ENCODE results near the gene GATAD2B. TPM values are rescaled to one million over a fixed set of nuclear protein-coding genes. Genes with fewer than 3 reads are reported as not detected.
A peak's percentile ranks its signal among the peaks of the same experiment; 100 is the strongest.

The GATAD2B gene
- polyA plus RNA-seq, 3 donors from 2014 or later = 1.3 to 5.5 (median 2.1) TPM

GRCh38 chr1:153959454-153959853, 36.7 kb upstream of the GATAD2B start:
- peak overlapping the region in 4 of 6 donors; percentile 47 to 98 (median 90) for H3K27ac Mint-ChIP-seq
- H3K4me1 Mint-ChIP-seq = peaks cover 59 to 68% of the 10 kb centered on the region in 2 donors
- no peaks in the 10 kb centered on the region for H3K9me3 Mint-ChIP-seq
- H3K27me3 Mint-ChIP-seq (ENCODE audit: low read depth in 3 of 3) = peaks cover 0 to 13% (median 8%) of the 10 kb centered on the region in 3 donors
- H3K36me3 Mint-ChIP-seq = peaks cover 0 to 4% (median under 1%) of the 10 kb centered on the region in 3 donors
- no peak for DNase-seq
- H3K4me3 Mint-ChIP-seq = peak overlapping the region in 2 of 5 donors; percentile 42 to 57

- Mint-ChIP-seq H3K4me3 (peak overlapping the region; percentile 91 to 99 (median 96)), H3K9me3 (no peaks in the 10 kb centered on the region)
These were observed 36.1 kb upstream of the GATAD2B start for GRCh38 chr1:153958961-153959260.

DNA sequence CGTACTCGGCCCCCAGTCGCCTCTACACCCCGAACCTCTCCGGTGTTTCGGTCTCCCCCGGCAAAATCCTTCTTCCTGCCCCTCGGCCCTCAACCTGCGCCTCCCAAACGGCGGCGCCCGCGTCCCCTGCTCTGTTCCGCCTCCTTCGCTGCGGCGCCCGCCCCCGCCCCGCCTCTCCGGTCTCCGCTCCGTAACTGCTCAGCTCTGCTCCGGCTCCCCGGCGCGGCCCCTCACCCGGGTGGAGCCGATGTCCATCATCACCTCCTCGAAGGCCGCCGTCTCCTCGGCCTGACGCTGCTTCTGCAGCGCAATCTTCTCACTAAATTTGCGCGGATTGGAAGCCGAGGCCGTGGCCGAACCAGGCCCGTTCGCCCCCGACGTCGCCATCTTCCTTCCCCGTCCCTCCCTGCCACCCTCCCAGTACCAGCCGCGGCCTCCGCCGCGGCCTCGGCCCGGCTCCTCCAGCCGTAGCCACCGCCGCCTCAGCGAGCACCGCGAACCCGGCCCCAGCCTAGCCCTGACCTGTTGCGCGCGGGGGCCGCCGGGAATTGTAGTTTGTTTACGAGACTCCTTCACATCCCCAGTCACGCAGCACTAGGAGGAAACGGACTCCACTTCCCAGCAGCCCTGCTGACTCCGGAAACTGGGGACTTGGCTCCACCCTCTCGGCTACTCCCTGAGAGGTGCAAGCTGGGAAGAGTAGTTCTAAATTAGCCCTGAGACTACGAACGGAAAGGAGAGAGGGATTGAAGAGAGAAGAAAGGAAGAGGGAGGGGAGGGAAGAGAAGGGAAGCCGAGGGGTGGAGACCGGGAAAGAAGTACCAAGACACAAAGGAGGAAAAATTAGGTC, 35.6 kb upstream of the GATAD2B start, which contains the start of gene CRTC2:
CRTC2 (minus strand) TSS at position 502 of the 850 bp plus-strand sequence; CDS start at position 387, 115 bp downstream.
- peaks cover 0 to 10% (median 5%) of the 10 kb centered on the region in 3 donors for H3K27me3 Mint-ChIP-seq (ENCODE audit: low read depth in 3 of 3)
- peak within 1 kb of the TSS; percentile 94 to 98 (median 96) for H3K27ac Mint-ChIP-seq
- DNase-seq = peak; percentile 95 to 96 (median 96)
- H3K9me3 Mint-ChIP-seq = no peaks in the 10 kb centered on the region
- H3K4me3 Mint-ChIP-seq = peak within 1 kb of the TSS; percentile 91 to 99 (median 96)
- peaks cover 0 to 15% (median 6%) of the 10 kb centered on the region in 3 donors for H3K36me3 Mint-ChIP-seq
- H3K4me1 Mint-ChIP-seq = peaks cover 57 to 64% of the 10 kb centered on the region in 2 donors

More at GRCh38 chr1:153958961-153959260, 36.1 kb upstream of the GATAD2B start:
- no peak for DNase-seq
- H3K36me3 Mint-ChIP-seq = peaks cover 0 to 9% (median 6%) of the 10 kb centered on the region in 3 donors
- H3K27me3 Mint-ChIP-seq (ENCODE audit: low read depth in 3 of 3) = peaks cover 0 to 13% (median 8%) of the 10 kb centered on the region in 3 donors
- peaks cover 59 to 68% of the 10 kb centered on the region in 2 donors for H3K4me1 Mint-ChIP-seq
- H3K27ac Mint-ChIP-seq = peak overlapping the region; percentile 94 to 98 (median 96)

- DNase-seq = peak; percentile 51 to 68 (median 57)
- Mint-ChIP-seq H3K4me1 (peaks cover 52 to 58% of the 10 kb centered on the region in 2 donors), H3K27me3 (ENCODE audit: low read depth in 3 of 3) (peaks cover 0 to 8% (median 5%) of the 10 kb centered on the region in 3 donors), H3K9me3 (no peaks in the 10 kb centered on the region), H3K4me3 (peak overlapping the region; percentile 91 to 99 (median 96)), H3K27ac (peak overlapping the region; percentile 94 to 98 (median 96)), H3K36me3 (peaks cover 0 to 17% (median 6%) of the 10 kb centered on the region in 3 donors)
These were observed 35.0 kb upstream of the GATAD2B start for GRCh38 chr1:153957744-153958110.

GRCh38 chr1:153956997-153957715, 34.4 kb upstream of the GATAD2B start:
- no peak for DNase-seq
- Mint-ChIP-seq H3K4me1 (peaks cover 47 to 52% of the 10 kb centered on the region in 2 donors), H3K9me3 (no peaks in the 10 kb centered on the region), H3K27me3 (ENCODE audit: low read depth in 3 of 3) (peaks cover 0 to 8% (median 5%) of the 10 kb centered on the region in 3 donors), H3K4me3 (peak overlapping the region; percentile 91 to 99 (median 96)), H3K36me3 (peaks cover 0 to 18% (median 6%) of the 10 kb centered on the region in 3 donors), H3K27ac (peak overlapping the region; percentile 94 to 98 (median 96))

GRCh38 chr1:153954826-153955225, 32.1 kb upstream of the GATAD2B start:
- H3K9me3 Mint-ChIP-seq = no peaks in the 10 kb centered on the region
- no peak overlapping the region for H3K4me3 Mint-ChIP-seq
- peaks cover 0 to 11% (median 5%) of the 10 kb centered on the region in 3 donors for H3K27me3 Mint-ChIP-seq (ENCODE audit: low read depth in 3 of 3)
- peaks cover 10 to 31% (median 17%) of the 10 kb centered on the region in 3 donors for H3K36me3 Mint-ChIP-seq
- peak overlapping the region in 1 of 6 donors; percentile 49 for H3K27ac Mint-ChIP-seq
- DNase-seq = no peak
- H3K4me1 Mint-ChIP-seq = peaks cover 40 to 48% of the 10 kb centered on the region in 2 donors

DNA sequence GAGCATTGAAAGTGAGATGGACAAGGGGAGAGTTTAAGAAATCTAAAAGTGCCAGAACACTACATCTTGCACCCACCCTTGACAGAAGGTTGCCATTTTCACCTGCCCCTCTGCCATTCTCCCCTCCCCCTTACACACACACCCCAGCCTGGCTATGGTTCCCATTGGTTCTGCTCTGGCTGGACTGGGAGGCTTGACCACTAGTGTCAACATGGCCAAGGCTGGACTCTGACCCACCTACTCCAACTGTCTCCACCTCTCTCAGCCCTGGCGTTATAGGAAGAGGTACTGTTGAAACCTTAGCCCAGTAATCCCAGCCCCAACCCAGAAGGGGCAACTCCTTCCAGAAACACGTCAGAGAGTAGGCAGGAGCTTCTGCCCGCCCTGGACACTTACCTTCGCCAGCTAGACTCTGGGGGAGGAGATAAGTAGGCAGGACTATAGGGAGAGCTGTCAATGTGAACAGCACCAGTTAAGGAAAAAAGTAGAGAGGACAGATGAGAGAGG, 31.1 kb upstream of the GATAD2B start:
- Mint-ChIP-seq H3K27me3 (ENCODE audit: low read depth in 3 of 3) (peaks cover 0 to 11% (median 5%) of the 10 kb centered on the region in 3 donors), H3K4me1 (peaks cover 40 to 47% of the 10 kb centered on the region in 2 donors), H3K4me3 (no peak overlapping the region), H3K9me3 (no peaks in the 10 kb centered on the region), H3K27ac (peak overlapping the region in 5 of 6 donors; percentile 4 to 83 (median 43)), H3K36me3 (peaks cover 10 to 31% (median 17%) of the 10 kb centered on the region in 3 donors)
- DNase-seq = no peak

DNA sequence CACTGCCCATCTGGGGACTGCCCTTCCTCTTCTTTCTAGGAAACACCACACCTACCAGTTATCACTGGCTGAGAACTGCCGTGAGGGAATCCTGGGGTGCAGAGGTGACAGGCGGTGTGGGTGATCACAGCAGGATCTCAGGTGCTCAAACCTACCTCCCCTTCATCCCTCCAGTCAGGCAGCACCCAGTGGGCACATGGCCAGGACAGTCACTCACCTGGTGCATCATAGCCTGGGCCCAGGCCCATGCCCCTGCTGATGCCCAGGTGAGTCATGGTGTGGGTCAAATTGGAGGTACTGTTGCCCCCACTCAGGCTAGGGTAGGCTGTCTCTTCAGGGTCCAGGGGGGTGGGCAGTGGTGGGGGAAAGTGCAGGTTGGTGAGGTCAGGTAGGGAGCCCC, 29.0 kb upstream of the GATAD2B start:
- no peak overlapping the region for H3K27ac Mint-ChIP-seq
- DNase-seq = no peak
- H3K4me1 Mint-ChIP-seq = peaks cover 33 to 34% of the 10 kb centered on the region in 2 donors
- H3K4me3 Mint-ChIP-seq = no peak overlapping the region
- peaks cover 10 to 36% (median 21%) of the 10 kb centered on the region in 3 donors for H3K36me3 Mint-ChIP-seq
- no peaks in the 10 kb centered on the region for H3K9me3 Mint-ChIP-seq
- peaks cover 0 to 5% (median 3%) of the 10 kb centered on the region in 3 donors for H3K27me3 Mint-ChIP-seq (ENCODE audit: low read depth in 3 of 3)

GRCh38 chr1:153951183-153951582, 28.4 kb upstream of the GATAD2B start:
- Mint-ChIP-seq H3K36me3 (peaks cover 10 to 36% (median 21%) of the 10 kb centered on the region in 3 donors), H3K4me3 (no peak overlapping the region), H3K27me3 (ENCODE audit: low read depth in 3 of 3) (peaks cover 0 to 6% (median 3%) of the 10 kb centered on the region in 3 donors), H3K9me3 (no peaks in the 10 kb centered on the region), H3K27ac (peak overlapping the region in 1 of 6 donors; percentile 5), H3K4me1 (peaks cover 29 to 30% of the 10 kb centered on the region in 2 donors)
- DNase-seq = no peak

DNA sequence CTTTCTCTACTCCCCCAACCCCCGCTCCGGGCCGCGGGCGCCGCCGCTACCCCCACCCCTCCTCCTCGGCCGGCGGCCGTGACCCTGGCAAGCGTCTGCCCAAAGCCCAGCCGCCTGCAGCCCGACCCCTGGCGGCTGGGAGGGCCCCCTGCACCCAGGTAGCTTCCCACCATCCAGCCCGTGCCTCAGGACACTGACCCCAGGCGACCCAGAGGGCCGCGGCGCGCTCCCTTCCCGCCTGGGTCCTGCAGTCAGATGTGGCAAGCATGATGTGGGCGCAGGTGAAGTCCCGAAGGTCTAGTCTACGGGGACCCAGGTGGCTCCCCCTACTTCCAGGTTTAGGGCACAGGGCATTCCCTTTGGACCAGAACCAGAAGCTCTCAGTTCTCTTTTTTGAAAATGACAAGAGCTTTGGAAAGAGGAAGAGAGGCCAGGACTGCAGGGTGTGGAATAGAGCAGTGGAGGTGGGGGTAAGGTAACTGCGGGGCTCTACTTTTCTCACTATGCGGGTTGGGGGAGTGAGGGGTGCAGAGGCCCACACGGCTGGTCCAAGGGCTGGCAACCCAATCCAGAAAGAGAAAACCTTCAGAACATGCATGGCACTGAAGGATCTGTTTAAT, 24.0 kb upstream of the GATAD2B start, which contains the start of gene DENND4B:
DENND4B (minus strand) TSS at position 97 of the 620 bp plus-strand sequence. CDS start 2,344 bp downstream, outside the sequence.
- peak; percentile 79 to 82 (median 81) for DNase-seq
- H3K4me1 Mint-ChIP-seq = peaks cover 43 to 47% of the 10 kb centered on the region in 2 donors

DNA sequence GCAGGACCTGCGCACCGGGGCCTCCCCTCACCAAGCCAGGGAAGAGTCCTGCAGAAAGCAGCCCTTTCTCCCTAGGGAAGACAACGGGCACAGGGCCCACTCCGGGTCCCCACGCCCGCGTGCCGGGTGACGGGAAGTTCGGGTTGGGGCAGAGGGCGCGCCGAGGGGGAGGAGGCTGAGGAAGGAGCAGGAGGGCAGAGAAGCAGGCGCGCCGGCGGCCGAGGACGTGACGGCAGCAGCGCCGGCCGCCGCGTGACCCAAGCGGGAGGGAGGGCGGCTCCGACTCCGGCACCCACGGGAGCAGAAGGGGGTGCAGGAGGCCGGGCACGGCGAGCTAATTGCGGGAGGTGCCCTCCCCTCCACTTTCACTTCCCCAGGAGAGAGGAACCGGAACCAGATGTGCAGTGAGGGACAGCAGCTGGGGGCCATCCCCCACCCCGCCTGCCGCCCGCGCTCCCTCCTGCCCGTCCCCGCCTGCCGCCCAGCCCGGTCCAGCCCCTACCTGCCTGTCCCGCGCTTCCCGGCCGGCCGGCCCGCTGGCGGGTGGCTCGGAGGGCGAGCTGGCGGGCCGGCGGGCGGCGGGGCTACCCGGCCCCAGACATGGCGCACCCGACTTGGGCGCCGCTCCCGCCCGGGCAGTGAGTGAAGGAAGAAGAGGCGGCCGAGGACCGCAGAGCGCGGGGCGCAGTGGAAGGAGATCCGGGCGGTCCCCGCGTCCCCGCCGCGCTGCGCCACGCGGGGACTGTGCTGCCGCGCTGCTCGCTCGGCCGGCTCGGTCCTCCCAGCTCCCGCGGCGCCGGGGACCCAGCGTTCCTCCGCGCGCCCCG, 23.2 kb upstream of the GATAD2B start:
- Mint-ChIP-seq H3K9me3 (no peaks in the 10 kb centered on the region), H3K4me1 (peaks cover 45 to 47% of the 10 kb centered on the region in 2 donors), H3K36me3 (peaks cover 12 to 34% (median 22%) of the 10 kb centered on the region in 3 donors), H3K27me3 (ENCODE audit: low read depth in 3 of 3) (peaks cover 11 to 22% (median 13%) of the 10 kb centered on the region in 3 donors), H3K4me3 (peak overlapping the region; percentile 93 to 100 (median 98)), H3K27ac (peak overlapping the region; percentile 96 to 100 (median 100))
- peak; percentile 88 to 90 (median 90) for DNase-seq

More for the DNA sequence above, 24.0 kb upstream of the GATAD2B start, which contains the start of gene DENND4B:
- H3K36me3 Mint-ChIP-seq = peaks cover 14 to 31% (median 23%) of the 10 kb centered on the region in 3 donors
- peak within 1 kb of the TSS; percentile 93 to 100 (median 98) for H3K4me3 Mint-ChIP-seq
- peaks cover 11 to 23% (median 13%) of the 10 kb centered on the region in 3 donors for H3K27me3 Mint-ChIP-seq (ENCODE audit: low read depth in 3 of 3)
- peak within 1 kb of the TSS; percentile 96 to 100 (median 100) for H3K27ac Mint-ChIP-seq
- H3K9me3 Mint-ChIP-seq = no peaks in the 10 kb centered on the region

All from immature natural killer cell (primary cell).